ENCODE data around the gene HERC4. TPM values are rescaled to one million over a fixed set of nuclear protein-coding genes. Genes with fewer than 3 reads are reported as not detected.

The HERC4 gene
- total RNA-seq, 1 experiment from 2014 or later, result 36.5 TPM

DNA sequence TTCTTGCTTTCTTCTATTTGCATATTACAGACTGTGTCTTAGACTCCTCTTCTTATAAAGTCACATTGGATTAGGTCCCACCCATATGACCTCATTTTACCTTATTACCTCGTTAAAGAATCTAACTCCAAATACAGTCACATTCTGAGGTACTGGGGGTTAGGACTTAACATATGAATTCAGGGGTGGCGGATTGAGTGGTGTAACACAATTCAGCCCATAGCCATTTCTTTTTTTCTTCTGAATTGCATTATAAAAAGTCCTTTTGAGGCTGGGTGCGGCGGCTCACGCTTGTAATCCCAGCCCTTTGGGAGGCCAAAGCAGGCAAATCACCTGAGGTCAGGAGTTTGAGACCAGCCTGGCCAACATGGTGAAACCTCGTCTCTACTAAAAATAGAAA is 6.8 kb upstream of the HERC4 start (continued):
- TF ChIP-seq POLR2AphosphoS5 (IDR thresholded peaks at IDR 0.05; ENCODE audit: low read depth, low read length), result no peak
- TF ChIP-seq EZH2 (IDR thresholded peaks at IDR 0.05), result no peak
- no peak for TF ChIP-seq RAD21 (IDR thresholded peaks at IDR 0.05; ENCODE audit: low read depth)
- no peak for TF ChIP-seq ELF1 (IDR thresholded peaks at IDR 0.05; ENCODE audit: borderline replicate concordance, low read depth)
- TF ChIP-seq, protein P1, sequence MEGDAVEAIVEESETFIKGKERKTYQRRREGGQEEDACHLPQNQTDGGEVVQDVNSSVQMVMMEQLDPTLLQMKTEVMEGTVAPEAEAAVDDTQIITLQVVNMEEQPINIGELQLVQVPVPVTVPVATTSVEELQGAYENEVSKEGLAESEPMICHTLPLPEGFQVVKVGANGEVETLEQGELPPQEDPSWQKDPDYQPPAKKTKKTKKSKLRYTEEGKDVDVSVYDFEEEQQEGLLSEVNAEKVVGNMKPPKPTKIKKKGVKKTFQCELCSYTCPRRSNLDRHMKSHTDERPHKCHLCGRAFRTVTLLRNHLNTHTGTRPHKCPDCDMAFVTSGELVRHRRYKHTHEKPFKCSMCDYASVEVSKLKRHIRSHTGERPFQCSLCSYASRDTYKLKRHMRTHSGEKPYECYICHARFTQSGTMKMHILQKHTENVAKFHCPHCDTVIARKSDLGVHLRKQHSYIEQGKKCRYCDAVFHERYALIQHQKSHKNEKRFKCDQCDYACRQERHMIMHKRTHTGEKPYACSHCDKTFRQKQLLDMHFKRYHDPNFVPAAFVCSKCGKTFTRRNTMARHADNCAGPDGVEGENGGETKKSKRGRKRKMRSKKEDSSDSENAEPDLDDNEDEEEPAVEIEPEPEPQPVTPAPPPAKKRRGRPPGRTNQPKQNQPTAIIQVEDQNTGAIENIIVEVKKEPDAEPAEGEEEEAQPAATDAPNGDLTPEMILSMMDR (IDR thresholded peaks at IDR 0.05 in 2 of 3, conservative IDR thresholded peaks at IDR 0.05 in 1 of 3; ENCODE audit: borderline replicate concordance in 1 of 3, insufficient read depth in 1 of 3, low read depth in 2 of 3, low read length in 2 of 3), result no peak
- TF ChIP-seq, protein P2, sequence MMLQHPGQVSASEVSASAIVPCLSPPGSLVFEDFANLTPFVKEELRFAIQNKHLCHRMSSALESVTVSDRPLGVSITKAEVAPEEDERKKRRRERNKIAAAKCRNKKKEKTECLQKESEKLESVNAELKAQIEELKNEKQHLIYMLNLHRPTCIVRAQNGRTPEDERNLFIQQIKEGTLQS (IDR thresholded peaks at IDR 0.05), result no peak
- no peak for TF ChIP-seq YY1 (IDR thresholded peaks at IDR 0.05; ENCODE audit: extremely low read depth, insufficient replicate concordance, low read depth, low read length)
- TF ChIP-seq SRF (IDR thresholded peaks at IDR 0.05; ENCODE audit: low read depth), result no peak
- TF ChIP-seq EGR1 (IDR thresholded peaks at IDR 0.05; ENCODE audit: low read depth), result no peak
- TF ChIP-seq EZH2phosphoT487 (IDR thresholded peaks at IDR 0.05; ENCODE audit: borderline replicate concordance), result no peak
- TF ChIP-seq, protein P3, sequence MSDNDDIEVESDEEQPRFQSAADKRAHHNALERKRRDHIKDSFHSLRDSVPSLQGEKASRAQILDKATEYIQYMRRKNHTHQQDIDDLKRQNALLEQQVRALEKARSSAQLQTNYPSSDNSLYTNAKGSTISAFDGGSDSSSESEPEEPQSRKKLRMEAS (IDR thresholded peaks at IDR 0.05), result no peak
- no peak for TF ChIP-seq SP1 (IDR thresholded peaks at IDR 0.05; ENCODE audit: low read depth)
- TF ChIP-seq FOSL1 (IDR thresholded peaks at IDR 0.05; ENCODE audit: low read depth), result no peak

DNA sequence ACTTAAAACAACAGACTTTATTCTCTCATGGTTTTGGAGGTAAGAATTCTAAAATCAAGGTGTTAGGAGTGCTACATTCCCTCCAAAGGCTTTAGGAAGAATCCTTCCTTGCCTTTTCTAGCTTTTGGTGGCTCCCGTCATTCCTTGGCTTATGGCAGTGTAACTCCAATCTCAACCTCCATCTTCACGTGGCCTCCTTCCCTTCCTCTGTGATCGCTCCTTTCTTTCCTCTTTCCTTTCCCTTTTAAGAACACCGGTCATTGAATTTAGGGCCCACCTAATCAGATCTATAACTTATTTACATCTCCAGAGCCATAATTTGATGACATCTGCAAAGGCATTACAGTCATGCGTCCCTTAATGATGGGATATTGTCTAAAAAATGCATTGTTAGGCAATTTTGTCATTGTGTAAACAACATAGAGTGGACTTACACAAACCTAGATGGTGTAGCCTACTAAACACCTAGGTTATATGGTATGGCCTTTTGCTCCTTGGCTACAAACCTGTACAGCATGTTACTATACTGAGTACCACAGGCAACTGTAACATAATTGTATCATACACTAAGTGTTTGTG is 5.9 kb upstream of the HERC4 start:
- H3K4me2 ChIP-seq (ENCODE audit: low read length), result no peak overlapping the region
- intact Hi-C loops (cut with micrococcal nuclease), result loop anchor here (5.0 kb wide), 1 partner anchor 221 kb away; no protein-coding TSS in a partner anchor
- ChIA-PET POLR2A (no interaction called here), CTCF (no interaction called here), RAD21 (ENCODE audit: low non-redundant PET in 1 of 2, low total read pairs in 2 of 2, uncharacterized antibody in 2 of 2, unreplicated experiment in 2 of 2) (no interaction called here)
- no peaks in the 10 kb centered on the region for H4K20me1 ChIP-seq (ENCODE audit: insufficient read depth)
- H3K36me3 ChIP-seq (ENCODE audit: control insufficient read depth in 1 of 2, insufficient read depth in 2 of 2, low read length in 2 of 2), result no peaks in the 10 kb centered on the region
- H3K9ac ChIP-seq (ENCODE audit: low read length), result no peak overlapping the region
- H3K4me1 ChIP-seq (ENCODE audit: control insufficient read depth in 1 of 2, insufficient read depth in 2 of 2, low read length in 2 of 2), result peaks cover under 1 to 12% of the 10 kb centered on the region in 2 experiments; a peak in 3 of 4 replicates
- H3K9me3 ChIP-seq (ENCODE audit: control insufficient read depth in 1 of 2, insufficient read depth in 1 of 2, low read depth in 1 of 2, low read length in 2 of 2), result no peaks in the 10 kb centered on the region
- no TSS peak for BruUV-seq (replicated peaks)
- no peaks in the 10 kb centered on the region for H3K79me2 ChIP-seq (ENCODE audit: insufficient read depth, low read length)
- H3K27ac ChIP-seq (ENCODE audit: low read depth, low read length), result no peak overlapping the region
- no peaks in the 10 kb centered on the region for H3K9me2 ChIP-seq (ENCODE audit: insufficient read depth)
- no peak overlapping the region for H3K4me3 ChIP-seq (replicated peaks in 1 of 2; ENCODE audit: low read depth in 1 of 2, low read length in 2 of 2)
- ATAC-seq, result no peak
- no peak for DNase-seq (ENCODE audit: low read depth, low spot score)
- peak overlapping the region; percentile 66 for H2AFZ ChIP-seq (ENCODE audit: low read depth, low read length, poor library complexity, severe bottlenecking)
- H3K27me3 ChIP-seq (ENCODE audit: insufficient read depth, low read length), result no peaks in the 10 kb centered on the region
- TF ChIP-seq SP1 (IDR thresholded peaks at IDR 0.05; ENCODE audit: low read depth) (no peak), EGR1 (IDR thresholded peaks at IDR 0.05; ENCODE audit: low read depth) (no peak), CEBPB (IDR thresholded peaks at IDR 0.05; ENCODE audit: low read depth) (no peak), TCF7L2 (IDR thresholded peaks at IDR 0.05; ENCODE audit: borderline replicate concordance, extremely low read depth, insufficient read depth, insufficient read length) (no peak), SIN3A (IDR thresholded peaks at IDR 0.05; ENCODE audit: low read depth) (no peak), JUND (IDR thresholded peaks at IDR 0.05) (no peak)
- TF ChIP-seq, protein P1 (IDR thresholded peaks at IDR 0.05 in 2 of 3, conservative IDR thresholded peaks at IDR 0.05 in 1 of 3; ENCODE audit: borderline replicate concordance in 1 of 3, insufficient read depth in 1 of 3, low read depth in 2 of 3, low read length in 2 of 3), result no peak
- TF ChIP-seq, protein P4, sequence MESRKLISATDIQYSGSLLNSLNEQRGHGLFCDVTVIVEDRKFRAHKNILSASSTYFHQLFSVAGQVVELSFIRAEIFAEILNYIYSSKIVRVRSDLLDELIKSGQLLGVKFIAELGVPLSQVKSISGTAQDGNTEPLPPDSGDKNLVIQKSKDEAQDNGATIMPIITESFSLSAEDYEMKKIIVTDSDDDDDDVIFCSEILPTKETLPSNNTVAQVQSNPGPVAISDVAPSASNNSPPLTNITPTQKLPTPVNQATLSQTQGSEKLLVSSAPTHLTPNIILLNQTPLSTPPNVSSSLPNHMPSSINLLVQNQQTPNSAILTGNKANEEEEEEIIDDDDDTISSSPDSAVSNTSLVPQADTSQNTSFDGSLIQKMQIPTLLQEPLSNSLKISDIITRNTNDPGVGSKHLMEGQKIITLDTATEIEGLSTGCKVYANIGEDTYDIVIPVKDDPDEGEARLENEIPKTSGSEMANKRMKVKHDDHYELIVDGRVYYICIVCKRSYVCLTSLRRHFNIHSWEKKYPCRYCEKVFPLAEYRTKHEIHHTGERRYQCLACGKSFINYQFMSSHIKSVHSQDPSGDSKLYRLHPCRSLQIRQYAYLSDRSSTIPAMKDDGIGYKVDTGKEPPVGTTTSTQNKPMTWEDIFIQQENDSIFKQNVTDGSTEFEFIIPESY (IDR thresholded peaks at IDR 0.05; ENCODE audit: extremely low read depth, insufficient replicate concordance, low read length), result no peak
- TF ChIP-seq, protein P2 (IDR thresholded peaks at IDR 0.05), result no peak
